ENCODE results near the gene RPP25.

DNA sequence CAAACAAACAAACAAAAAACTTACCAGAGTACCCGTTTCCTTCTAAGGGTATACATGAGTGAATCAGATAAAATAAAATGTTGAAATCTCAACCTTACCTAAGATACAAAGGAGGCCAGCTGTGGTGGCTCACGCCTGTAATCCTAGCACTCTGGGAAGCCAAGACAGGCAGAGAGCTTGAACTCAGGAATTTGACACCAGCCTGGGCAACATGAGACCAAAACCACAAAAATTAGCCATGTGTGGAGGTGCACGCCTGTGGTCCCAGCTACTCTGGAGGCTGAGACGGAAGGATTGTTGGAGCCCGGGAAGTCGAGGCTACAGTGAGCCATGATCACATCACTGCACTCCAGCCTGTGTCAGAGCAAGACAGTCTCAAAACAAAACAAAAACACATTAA, 38.9 kb downstream of the RPP25 start:
- TF ChIP-seq CTCF (IDR thresholded peaks at IDR 0.05): no peak
- no peak for TF ChIP-seq POLR2A (IDR thresholded peaks at IDR 0.05)

All from body of pancreas (tissue), 4 donors.